ENCODE measurements around the gene RAPGEF2. TPM values are rescaled to one million over a fixed set of nuclear protein-coding genes. Genes with fewer than 3 reads are reported as not detected.
"Not testable (repeated sequence)": the region's sequence is repeated elsewhere in the genome, so short reads cannot be mapped to it uniquely, and the experiment has no call there.

The RAPGEF2 gene
- total RNA-seq, 1 experiment from 2014 or later: 21.4 TPM

DNA sequence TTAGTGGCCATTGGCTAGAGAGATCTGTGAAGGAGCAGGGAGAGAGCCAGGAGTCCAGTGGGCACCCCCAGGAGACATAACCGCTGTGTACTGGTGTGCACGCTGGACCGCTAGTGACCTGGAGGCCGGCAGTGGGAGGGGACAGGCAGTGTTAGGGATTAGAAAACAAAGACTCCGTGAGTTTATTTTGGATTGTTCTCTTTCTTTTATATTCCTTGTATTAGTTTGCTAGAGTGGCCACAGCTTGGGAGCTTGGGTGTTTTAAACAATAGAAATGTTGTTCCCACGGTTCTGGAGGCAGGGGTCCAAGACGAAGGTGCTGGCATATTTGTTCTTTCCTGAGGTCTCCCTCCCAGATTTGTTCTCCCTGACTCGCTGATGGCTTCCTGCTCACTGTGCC is 266.4 kb downstream of the RAPGEF2 start:
- in situ Hi-C loops (cut with HindIII; ENCODE audit: low sequenced_read_pairs): no loop called here
- no peak for DNase-seq (ENCODE audit: low spot score)

DNA sequence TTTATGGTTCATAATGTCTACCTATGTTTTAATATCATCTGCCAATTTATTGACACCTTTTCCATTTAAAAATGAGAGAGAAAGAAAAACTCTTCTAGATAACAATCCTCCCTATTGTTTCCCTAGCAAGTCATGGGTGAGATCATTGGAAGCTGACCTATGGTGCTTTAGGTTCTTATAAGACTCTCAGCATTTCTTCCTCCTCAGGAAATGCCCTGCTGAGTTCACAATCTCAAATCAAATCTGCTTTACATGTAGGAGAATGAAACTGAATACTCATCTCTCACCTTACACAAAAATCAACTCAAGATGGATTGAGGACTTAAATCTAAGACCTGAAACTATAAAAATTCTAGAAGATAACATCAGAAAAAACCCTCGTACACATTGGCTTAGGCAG is 267.4 kb downstream of the RAPGEF2 start:
- no peak for DNase-seq (ENCODE audit: low spot score)
- in situ Hi-C loops (cut with HindIII; ENCODE audit: low sequenced_read_pairs): no loop called here

- in situ Hi-C loops (cut with HindIII; ENCODE audit: low sequenced_read_pairs): no loop called here
- no peak for DNase-seq (ENCODE audit: low spot score)
Measured at GRCh38 chr4:159374749-159375530, 272.1 kb downstream of the RAPGEF2 start.

- DNase-seq (ENCODE audit: low spot score): no peak
- in situ Hi-C loops (cut with HindIII; ENCODE audit: low sequenced_read_pairs): no loop called here
Measured at GRCh38 chr4:159376289-159376688, 273.4 kb downstream of the RAPGEF2 start.

DNA sequence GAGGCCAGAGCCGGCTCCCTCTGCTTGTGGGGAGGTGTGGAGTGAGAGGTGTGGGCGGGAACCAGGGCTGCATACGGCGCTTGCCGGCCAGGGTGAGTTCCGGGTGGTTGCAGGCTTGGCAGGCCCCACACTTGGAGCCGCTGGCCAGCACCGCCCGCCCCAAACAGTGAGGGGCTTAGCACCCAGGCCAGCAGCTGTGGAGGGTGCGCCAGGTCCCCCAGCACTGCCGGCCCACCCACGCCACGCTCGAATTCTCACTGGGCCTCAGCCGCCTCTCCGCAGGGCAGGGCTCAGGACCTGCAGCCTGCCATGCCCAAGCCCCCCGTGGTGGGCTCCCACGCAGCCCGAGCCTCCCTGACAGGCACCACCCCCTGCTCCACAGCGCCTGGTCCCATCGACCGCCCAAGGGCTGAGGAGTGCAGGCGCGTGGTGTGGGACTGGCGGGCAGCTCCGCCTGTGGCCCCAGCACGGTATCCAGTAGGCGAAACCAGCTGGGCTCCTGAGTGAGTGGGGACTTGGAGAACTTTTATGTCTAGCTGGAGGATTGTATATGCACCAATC is 275.3 kb downstream of the RAPGEF2 start:
- DNase-seq (ENCODE audit: low spot score): no peak
- in situ Hi-C loops (cut with HindIII; ENCODE audit: low sequenced_read_pairs): no loop called here

GRCh38 chr4:159379064-159379463 is 276.2 kb downstream of the RAPGEF2 start:
- DNase-seq (ENCODE audit: low spot score); in situ Hi-C loops (cut with HindIII; ENCODE audit: low sequenced_read_pairs): not testable (repeated sequence)

DNA sequence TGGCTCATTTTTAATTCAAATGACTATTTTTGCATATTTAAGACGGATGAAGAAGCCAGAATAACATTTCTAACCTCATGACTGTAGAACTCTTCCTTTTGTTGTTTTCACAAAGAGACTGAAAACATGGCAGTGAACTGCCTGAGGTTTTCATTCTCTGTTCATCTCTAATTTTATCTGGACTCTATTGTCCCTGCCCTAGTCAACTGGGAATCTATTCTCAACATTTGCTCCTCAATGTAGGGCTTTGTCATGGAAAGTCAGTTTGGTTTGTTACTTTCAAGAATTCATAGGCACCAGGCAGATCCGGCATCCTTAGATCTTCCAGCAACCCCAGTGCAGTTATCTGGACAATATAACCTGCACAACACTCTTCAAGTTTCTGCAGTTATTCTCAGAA is 277.0 kb downstream of the RAPGEF2 start:
- in situ Hi-C loops (cut with HindIII; ENCODE audit: low sequenced_read_pairs): no loop called here

DNA sequence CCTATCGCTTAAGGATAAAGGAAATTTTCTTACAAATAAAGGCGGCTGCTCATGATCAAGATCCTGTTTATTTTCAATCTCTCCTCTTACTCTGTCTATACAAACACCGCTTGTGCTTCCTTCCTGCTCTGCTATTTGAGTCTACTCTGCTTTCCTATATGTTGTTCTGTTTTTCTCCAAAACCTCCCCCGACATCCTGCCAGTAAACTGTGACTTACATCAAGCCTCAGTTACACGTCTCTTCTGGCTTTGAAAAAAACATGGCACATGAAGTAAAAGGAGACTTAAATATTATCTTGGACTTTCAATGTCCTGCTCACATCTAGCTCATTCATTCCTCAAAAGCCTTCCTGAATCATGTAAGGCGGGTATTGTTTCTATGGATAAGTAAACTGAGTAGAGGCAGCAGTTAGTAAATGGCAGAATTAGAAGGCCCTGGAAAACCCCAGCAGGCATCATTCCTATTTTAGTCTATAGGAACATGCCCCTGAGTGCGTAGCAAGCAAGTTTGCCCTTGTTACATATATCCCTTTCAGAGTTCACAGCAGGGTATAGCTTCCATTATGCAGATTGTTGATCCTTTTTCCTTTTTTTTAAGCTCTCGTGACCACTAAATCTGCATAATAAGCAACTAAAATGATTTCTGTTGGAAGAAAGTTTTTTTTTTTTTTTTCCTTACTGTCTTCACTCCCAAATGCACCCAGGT is 280.1 kb downstream of the RAPGEF2 start:
- in situ Hi-C loops (cut with HindIII; ENCODE audit: low sequenced_read_pairs): no loop called here
- DNase-seq (ENCODE audit: low spot score): no peak

More for the DNA sequence above, 277.0 kb downstream of the RAPGEF2 start:
- no peak for DNase-seq (ENCODE audit: low spot score)

- DNase-seq (ENCODE audit: low spot score): no peak
- in situ Hi-C loops (cut with HindIII; ENCODE audit: low sequenced_read_pairs): no loop called here
Measured at GRCh38 chr4:159383562-159383931, 280.7 kb downstream of the RAPGEF2 start.

- no peak for DNase-seq (ENCODE audit: low spot score)
- in situ Hi-C loops (cut with HindIII; ENCODE audit: low sequenced_read_pairs): no loop called here
Measured at GRCh38 chr4:159384017-159384416, 281.1 kb downstream of the RAPGEF2 start.

GRCh38 chr4:159384632-159385031 is 281.8 kb downstream of the RAPGEF2 start:
- no peak for DNase-seq (ENCODE audit: low spot score)
- in situ Hi-C loops (cut with HindIII; ENCODE audit: low sequenced_read_pairs): no loop called here

- DNase-seq (ENCODE audit: low spot score): no peak
- in situ Hi-C loops (cut with HindIII; ENCODE audit: low sequenced_read_pairs): no loop called here
Measured at GRCh38 chr4:159386620-159387019, 283.7 kb downstream of the RAPGEF2 start.

- DNase-seq (ENCODE audit: low spot score): no peak
- in situ Hi-C loops (cut with HindIII; ENCODE audit: low sequenced_read_pairs): no loop called here
Measured at GRCh38 chr4:159389756-159390155, 286.9 kb downstream of the RAPGEF2 start.

DNA sequence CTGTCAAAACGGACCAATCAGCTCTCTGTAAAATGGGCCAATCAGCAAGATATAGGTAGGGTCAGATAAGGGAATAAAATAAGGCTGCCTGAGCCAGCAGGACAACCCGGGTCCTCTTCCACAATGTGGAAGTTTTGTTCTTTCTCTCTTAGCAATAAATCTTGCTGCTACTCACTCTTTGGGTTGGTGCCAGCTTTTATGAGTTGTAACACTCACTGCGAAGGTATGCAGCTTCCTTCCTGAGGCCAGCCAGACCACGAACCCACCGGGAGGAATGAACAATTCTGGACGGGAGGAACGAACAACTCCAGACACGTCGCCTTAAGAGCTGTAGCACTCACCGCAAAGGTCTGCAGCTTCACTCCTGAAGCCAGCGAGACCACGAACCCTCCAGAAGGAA is 287.8 kb downstream of the RAPGEF2 start:
- in situ Hi-C loops (cut with HindIII; ENCODE audit: low sequenced_read_pairs): no loop called here
- DNase-seq (ENCODE audit: low spot score): no peak

DNA sequence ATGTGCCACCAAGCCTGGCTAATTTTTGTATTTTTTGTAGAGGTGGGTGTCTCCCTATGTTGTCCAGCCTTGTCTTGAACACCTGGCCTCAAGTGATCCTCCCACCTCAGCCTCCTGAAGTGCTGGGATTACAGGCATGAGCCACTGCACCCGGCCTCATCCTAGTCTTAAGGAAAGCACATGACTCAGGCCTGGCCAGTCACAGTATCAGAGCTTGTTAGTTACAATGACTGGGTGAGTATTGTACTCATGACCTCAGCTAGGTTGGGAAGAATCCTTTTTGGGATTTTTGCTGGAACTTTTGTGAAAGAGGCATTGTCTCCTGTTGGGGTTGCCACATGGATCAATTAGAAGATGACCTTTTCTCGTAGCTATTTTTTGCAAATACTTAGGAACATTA is 292.8 kb downstream of the RAPGEF2 start:
- no peak for DNase-seq (ENCODE audit: low spot score)
- in situ Hi-C loops (cut with HindIII; ENCODE audit: low sequenced_read_pairs): no loop called here

GRCh38 chr4:159396151-159396550 is 293.3 kb downstream of the RAPGEF2 start:
- in situ Hi-C loops (cut with HindIII; ENCODE audit: low sequenced_read_pairs): no loop called here
- no peak for DNase-seq (ENCODE audit: low spot score)

DNA sequence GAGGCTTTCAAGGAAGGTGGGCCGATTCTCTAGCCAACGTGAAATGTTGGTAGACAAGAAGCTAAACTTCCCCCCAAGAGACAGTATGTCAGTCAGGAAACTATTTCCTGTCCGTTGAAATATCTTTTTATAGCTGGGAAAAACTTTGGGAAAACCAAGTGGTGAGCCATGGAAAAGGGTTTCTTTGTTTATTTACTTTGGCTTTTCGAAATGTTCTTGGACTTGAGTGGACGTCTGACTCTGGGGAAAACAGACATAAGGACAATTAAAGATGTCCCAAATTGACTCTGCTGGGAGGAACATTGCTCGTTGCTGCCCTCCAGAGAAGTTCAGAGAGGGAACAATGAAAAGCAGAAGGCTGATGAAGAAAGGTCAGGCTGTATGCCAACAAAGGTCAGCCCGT is 295.4 kb downstream of the RAPGEF2 start:
- DNase-seq (ENCODE audit: low spot score): no peak
- in situ Hi-C loops (cut with HindIII; ENCODE audit: low sequenced_read_pairs): no loop called here

DNA sequence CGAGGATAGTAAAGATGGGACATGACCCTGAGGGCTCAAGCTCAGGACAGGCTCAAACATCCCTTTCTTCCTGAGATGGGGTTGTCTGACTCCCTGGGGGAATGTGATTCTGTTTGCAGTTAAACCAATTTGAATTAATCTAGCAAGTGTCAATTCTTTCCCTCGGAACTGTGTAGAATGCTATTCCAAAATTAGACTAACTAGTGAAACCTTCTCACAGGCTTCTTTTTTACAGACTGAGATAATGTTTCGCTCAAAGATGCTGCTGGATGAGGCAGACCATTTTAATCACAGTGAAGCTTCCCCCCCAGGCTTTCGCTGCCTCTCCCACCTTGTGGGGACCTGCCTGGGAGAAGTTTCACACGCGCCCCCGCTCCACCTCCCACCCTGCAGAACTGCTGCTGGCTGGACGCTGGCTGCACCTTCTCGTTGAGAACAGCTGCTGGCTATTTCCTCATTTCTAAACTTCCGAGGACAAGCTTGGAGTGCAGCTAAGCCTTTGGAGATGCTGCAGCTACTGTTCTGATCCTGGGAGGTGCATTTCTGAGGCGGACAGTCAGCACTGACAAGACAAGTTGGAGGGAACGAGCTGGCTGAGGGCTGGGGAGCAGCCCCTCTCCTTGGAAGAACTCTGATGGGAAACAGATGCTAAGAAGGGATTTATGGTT is 297.8 kb downstream of the RAPGEF2 start:
- no peak for DNase-seq (ENCODE audit: low spot score)
- in situ Hi-C loops (cut with HindIII; ENCODE audit: low sequenced_read_pairs): no loop called here

- in situ Hi-C loops (cut with HindIII; ENCODE audit: low sequenced_read_pairs): no loop called here
- no peak for DNase-seq (ENCODE audit: low spot score)
Measured at GRCh38 chr4:159401226-159401712, 298.4 kb downstream of the RAPGEF2 start.

Data from G401 (cell line).